Peyer's patch (tissue), 4 donors: ENCODE data around the gene PSMD1. TPM values are rescaled to one million over a fixed set of nuclear protein-coding genes. Genes with fewer than 3 reads are reported as not detected.
A peak's percentile ranks its signal among the peaks of the same experiment; 100 is the strongest.

Experiments used
- DNase-seq, 3 donors: peaks; one replicate each; pipeline ENCODE4 v3.0.0-alpha.2; 2017 to 2019
- H3K27ac ChIP-seq, 4 donors: fragments of 200-600 bp; sonication (generic); one replicate each; pipeline ENCODE4 v1.5.1; 2016 to 2019
- H3K27me3 ChIP-seq, 2 donors: fragments of 200-600 bp; sonication (generic); one replicate each; pipeline ENCODE4 v1.5.1; 2019
- H3K36me3 ChIP-seq, 3 donors: fragments of 200-600 bp; sonication (generic); one replicate each; pipeline ENCODE4 v1.5.1; 2016 to 2019
- H3K4me1 ChIP-seq, 4 donors: fragments of 200-600 bp; sonication (generic); one replicate each; pipeline ENCODE4 v1.5.1; 2016 to 2019
- H3K4me3 ChIP-seq, 4 donors: fragments of 200-600 bp; sonication (generic); 1 replicate in 3 of 4; 2 replicates in 1 of 4; pipeline ENCODE4 v1.5.1; 2016 to 2019; ENCODE audit warnings: mild to moderate bottlenecking in 1 of 4
- H3K9me3 ChIP-seq, 4 donors: fragments of 200-600 bp; sonication (generic); one replicate each; pipeline ENCODE4 v1.5.1; 2016 to 2019; ENCODE audit warnings: mild to moderate bottlenecking in 1 of 4
- CTCF ChIP-seq, 6 experiments: fragments of 450-650 bp in 4 of 6; fragments of 200-600 bp in 2 of 6; sonication (generic) in 1 of 6; IDR thresholded peaks; one replicate each; pipeline ENCODE4 v1.5.1; 2017 to 2019; ENCODE audit warnings: antibody characterized with exemption in 6 of 6, mild to moderate bottlenecking in 3 of 6, moderate library complexity in 1 of 6
- POLR2A ChIP-seq, 2 donors: fragments of 450-650 bp; IDR thresholded peaks; one replicate each; pipeline ENCODE4 v1.5.1; 2017; ENCODE audit warnings: antibody characterized with exemption in 2 of 2, mild to moderate bottlenecking in 2 of 2, moderate library complexity in 2 of 2
- total RNA-seq, 4 donors: library from RNA; depleted of rRNA; stranded (reverse); fragments of >200 nt; gene quantifications; one replicate each; pipeline ENCODE4 v1.1.0, GENCODE V29; 2016

PSMD1 gene
- total RNA-seq, 4 donors from 2014 or later: 89.1 to 116 (median 111) TPM

- Histone ChIP-seq H3K27me3 (no peaks in the 10 kb centered on the region), H3K4me1 (peaks cover 0 to 14% (median 0%) of the 10 kb centered on the region in 4 donors), H3K27ac (peak overlapping the region in 1 of 4 donors; percentile 9), H3K4me3 (no peak overlapping the region), H3K36me3 (peaks cover 0 to 18% (median 0%) of the 10 kb centered on the region in 3 donors), H3K9me3 (peaks cover 0 to 10% (median 3%) of the 10 kb centered on the region in 4 donors)
- TF ChIP-seq POLR2A (IDR thresholded peaks at IDR 0.05) (no peak), CTCF (IDR thresholded peaks at IDR 0.05) (peak; percentile 55 to 92 (median 86))
- DNase-seq: peak in 2 of 3 donors; percentile 38 to 85
Observed at GRCh38 chr2:231104115-231104713, 47.5 kb downstream of the PSMD1 start.

GRCh38 chr2:231110551-231110950, 53.9 kb downstream of the PSMD1 start:
- Histone ChIP-seq H3K4me3 (no peak overlapping the region), H3K9me3 (no peaks in the 10 kb centered on the region), H3K27me3 (no peaks in the 10 kb centered on the region), H3K36me3 (peaks cover 0 to 11% (median 0%) of the 10 kb centered on the region in 3 donors), H3K4me1 (peaks cover 0 to 8% (median 0%) of the 10 kb centered on the region in 4 donors), H3K27ac (peak overlapping the region in 1 of 4 donors; percentile 36)
- TF ChIP-seq CTCF (IDR thresholded peaks at IDR 0.05): peak in 4 of 6 experiments; percentile 11 to 36 (median 18)
- no peak for TF ChIP-seq POLR2A (IDR thresholded peaks at IDR 0.05)
- DNase-seq: no peak

- H3K9me3 ChIP-seq: no peaks in the 10 kb centered on the region
- H3K4me1 ChIP-seq: peaks cover 0 to 8% (median 0%) of the 10 kb centered on the region in 4 donors
- no peak for DNase-seq
- no peak overlapping the region for H3K27ac ChIP-seq
- no peak overlapping the region for H3K4me3 ChIP-seq
- peaks cover 0 to 11% (median 0%) of the 10 kb centered on the region in 3 donors for H3K36me3 ChIP-seq
- no peaks in the 10 kb centered on the region for H3K27me3 ChIP-seq
- TF ChIP-seq POLR2A (IDR thresholded peaks at IDR 0.05) (no peak), CTCF (IDR thresholded peaks at IDR 0.05) (no peak)
Observed at GRCh38 chr2:231111987-231112386, 55.3 kb downstream of the PSMD1 start.

DNA sequence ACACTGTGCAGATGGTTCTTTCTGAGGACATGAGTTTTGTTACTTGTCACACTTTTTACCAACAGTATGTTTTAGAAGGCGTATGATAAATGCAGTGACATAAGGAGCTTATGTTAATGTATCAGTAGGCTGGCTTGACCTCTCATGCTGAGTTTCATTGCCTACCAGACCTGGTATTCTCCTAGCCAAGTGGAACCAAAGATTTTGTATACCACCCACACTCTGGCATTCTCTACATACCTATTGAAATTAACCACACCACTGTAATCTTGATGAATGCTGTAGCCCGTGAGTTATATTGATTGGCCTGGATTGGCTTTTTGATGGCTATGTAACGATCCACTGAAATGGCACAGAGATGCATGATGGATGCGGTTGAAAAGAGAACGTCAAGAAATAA, 56.8 kb downstream of the PSMD1 start:
- Histone ChIP-seq H3K4me1 (peaks cover 0 to 8% (median 0%) of the 10 kb centered on the region in 4 donors), H3K27ac (no peak overlapping the region), H3K4me3 (no peak overlapping the region), H3K9me3 (no peaks in the 10 kb centered on the region), H3K36me3 (peaks cover 0 to 10% (median 0%) of the 10 kb centered on the region in 3 donors), H3K27me3 (no peaks in the 10 kb centered on the region)
- DNase-seq: no peak
- TF ChIP-seq POLR2A (IDR thresholded peaks at IDR 0.05) (no peak), CTCF (IDR thresholded peaks at IDR 0.05) (no peak)

DNA sequence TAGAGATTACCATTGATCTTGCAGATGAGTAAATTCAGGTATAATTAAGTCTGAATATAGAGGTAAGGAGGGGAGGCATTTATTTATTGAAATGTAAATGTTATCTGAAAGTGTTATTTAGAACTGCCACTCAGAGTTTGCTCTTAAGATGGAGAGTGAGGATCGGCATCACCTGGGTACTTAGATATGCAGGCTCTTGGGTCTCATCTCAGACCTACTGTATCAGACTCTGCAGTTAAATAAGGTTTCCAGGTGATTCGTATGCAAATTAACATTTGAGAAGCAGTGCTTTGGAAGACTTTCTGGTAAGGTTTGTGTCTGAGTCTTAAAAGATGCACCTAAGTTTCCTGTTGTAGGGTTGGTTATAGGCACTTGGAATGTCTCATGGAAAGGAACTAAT, 59.0 kb downstream of the PSMD1 start:
- H3K27ac ChIP-seq: no peak overlapping the region
- H3K4me3 ChIP-seq: no peak overlapping the region
- no peaks in the 10 kb centered on the region for H3K36me3 ChIP-seq
- peaks cover 0 to 6% (median 0%) of the 10 kb centered on the region in 4 donors for H3K4me1 ChIP-seq
- no peak for TF ChIP-seq CTCF (IDR thresholded peaks at IDR 0.05)
- no peaks in the 10 kb centered on the region for H3K9me3 ChIP-seq
- DNase-seq: no peak
- no peaks in the 10 kb centered on the region for H3K27me3 ChIP-seq
